ENCODE measurements around the gene ETV2.
"Not testable (repeated sequence)": the region's sequence is repeated elsewhere in the genome, so short reads cannot be mapped to it uniquely, and the experiment has no call there.

Gene ETV2, protein sequence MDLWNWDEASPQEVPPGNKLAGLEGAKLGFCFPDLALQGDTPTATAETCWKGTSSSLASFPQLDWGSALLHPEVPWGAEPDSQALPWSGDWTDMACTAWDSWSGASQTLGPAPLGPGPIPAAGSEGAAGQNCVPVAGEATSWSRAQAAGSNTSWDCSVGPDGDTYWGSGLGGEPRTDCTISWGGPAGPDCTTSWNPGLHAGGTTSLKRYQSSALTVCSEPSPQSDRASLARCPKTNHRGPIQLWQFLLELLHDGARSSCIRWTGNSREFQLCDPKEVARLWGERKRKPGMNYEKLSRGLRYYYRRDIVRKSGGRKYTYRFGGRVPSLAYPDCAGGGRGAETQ

DNA sequence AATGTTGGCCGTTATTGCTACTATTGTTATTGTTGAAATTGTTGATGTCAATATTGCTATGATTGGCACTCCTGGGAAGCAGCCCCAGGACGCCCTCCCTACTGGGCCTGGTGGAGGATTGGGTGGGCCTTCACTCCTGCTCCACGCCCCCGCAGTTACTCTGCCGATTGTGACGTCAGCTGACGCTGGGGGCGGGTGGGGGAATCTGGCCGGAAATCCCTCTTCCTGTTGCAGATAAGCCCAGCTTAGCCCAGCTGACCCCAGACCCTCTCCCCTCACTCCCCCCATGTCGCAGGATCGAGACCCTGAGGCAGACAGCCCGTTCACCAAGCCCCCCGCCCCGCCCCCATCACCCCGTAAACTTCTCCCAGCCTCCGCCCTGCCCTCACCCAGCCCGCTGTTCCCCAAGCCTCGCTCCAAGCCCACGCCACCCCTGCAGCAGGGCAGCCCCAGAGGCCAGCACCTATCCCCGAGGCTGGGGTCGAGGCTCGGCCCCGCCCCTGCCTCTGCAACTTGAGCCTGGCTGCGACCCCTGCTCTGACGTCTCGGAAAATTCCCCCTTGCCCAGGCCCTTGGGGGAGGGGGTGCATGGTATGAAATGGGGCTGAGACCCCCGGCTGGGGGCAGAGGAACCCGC lies at the start of gene ETV2:
Gene ETV2 (plus strand): TSS at position 231 of the 637 bp plus-strand sequence. CDS start 716 bp downstream, outside the sequence.
- DNase-seq = peak in 4 of 6 experiments; percentile 5 to 43 (median 14)

DNA sequence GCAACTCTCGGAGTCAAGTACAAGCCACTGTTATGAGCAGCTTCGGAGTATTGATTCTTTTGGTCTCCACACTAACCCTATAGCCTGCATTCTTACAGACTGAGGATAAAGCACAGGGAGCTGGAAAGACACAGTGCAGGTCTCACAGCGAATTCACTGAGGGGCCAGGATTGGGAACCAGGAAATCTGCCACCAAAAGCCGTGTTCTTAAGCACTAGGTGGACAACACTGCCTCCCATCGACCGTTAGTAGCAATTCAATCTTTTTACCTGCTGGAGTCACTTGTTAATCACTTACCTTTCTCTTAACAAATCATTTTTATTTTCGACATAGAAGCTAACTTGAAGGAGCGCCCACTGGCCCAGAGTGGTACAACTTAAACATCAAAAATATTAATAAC lies 49.3 kb upstream of the ETV2 start:
- DNase-seq = peak in 3 of 6 experiments; percentile 2 to 25 (median 10)

DNA sequence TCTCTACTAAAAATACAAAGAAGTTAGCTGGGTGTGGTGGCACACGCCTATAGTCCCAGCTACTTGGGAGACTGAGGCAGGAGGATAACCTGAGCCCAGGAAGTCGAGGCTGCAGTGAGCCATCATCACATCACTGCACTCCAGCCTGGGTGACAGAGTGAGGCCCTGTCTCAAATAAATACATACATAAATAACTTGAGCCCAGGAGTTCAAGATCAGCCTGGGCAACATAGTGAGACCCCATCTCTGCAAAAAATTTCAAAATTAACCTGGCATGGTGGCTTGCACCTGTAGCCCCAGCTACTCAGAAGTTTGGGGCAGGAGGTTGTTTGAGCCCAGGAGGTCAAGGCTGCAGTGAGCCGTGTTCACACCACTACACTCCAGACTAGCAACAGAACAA lies 46.5 kb upstream of the ETV2 start:
- not testable (repeated sequence) for DNase-seq

DNA sequence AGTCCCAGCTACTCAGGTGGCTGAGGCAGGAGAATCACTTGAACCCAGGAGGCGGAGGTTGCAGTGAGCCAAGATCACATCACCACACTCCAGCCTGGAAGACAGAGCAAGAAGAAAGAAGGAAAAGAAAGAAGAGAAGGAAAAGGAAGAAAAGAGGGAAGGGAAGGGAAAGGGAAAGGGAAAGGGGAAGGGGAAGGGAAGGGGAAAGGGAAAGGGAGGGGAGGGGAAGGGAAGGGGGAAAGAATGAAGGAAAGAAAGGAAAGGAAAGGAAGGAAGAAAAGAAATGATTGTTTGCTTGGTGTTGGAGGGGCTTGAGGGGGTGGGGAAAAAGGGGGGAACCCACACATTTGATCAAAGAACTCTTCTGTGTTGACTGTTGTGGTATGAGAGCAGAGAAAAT lies 45.6 kb upstream of the ETV2 start:
- no peak for DNase-seq

DNA sequence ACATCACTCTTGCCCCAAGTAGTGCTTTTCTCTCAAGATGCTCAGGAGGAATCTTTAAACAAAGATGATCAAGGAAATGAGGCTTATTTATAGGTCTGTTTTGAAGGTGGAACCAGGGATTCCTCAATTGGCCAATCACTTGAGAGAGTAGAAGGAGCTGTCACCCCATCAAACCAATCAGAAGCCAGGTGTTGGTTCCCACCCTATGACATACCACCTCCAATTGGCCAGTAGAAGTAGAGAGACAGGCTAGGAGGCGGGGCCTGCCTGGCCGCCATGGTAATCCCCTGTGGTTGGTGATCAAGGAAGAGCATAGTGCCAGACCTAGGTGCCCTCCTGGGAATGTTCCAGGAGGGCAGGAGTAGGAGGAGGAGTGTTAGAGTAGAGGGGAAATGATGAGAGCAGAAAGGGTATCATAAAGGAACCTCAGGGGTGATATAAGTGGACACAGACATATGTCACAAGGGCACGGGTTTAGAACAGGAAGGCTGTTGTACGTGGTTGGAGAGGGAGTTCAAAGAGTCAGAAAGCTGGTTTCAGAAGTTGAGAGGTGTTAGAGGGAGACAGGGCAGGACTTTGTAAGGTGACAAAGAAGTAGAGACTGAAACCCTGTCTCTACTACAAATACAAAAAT lies 45.1 kb upstream of the ETV2 start:
- DNase-seq = peak in 1 of 6 experiments; percentile 2

DNA sequence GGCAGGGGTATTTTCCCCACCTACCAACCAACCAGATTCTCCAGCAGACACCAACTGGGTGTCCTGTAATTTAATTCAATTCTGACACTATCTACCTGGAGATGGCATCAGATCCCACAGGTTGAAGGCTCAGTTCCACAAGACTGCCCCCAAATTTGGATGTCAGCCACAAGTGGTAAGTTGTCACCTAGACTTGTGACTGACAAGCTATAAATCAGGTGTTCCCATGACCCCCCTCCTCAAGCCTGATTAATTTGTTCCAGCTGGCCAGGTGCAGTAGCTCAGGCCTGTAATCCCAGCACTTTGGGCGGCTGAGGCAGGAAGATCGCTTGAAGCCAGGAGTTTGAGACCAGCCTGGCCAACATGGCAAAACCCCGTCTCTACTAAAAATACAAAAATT lies 39.6 kb upstream of the ETV2 start:
- DNase-seq = no peak

DNA sequence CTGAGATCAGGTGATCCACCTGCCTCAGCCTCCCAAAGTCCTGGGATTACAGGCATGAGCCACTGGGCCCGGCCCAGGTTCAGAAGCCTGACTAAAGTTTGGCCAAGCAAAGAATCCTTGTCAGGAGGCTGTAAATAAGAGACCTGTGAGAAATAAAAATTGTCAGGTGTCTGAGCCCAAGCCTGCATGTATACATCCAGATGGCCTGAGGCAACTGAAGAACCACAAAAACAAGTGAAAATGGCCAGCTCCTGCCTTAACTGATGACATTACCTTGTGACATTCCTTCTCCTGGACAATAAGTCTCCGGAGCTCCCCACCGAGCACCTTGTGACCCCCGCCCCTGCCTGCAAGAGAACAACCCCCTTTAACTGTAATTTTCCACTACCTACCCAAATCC lies 37.1 kb upstream of the ETV2 start:
- DNase-seq = not testable (repeated sequence)

DNA sequence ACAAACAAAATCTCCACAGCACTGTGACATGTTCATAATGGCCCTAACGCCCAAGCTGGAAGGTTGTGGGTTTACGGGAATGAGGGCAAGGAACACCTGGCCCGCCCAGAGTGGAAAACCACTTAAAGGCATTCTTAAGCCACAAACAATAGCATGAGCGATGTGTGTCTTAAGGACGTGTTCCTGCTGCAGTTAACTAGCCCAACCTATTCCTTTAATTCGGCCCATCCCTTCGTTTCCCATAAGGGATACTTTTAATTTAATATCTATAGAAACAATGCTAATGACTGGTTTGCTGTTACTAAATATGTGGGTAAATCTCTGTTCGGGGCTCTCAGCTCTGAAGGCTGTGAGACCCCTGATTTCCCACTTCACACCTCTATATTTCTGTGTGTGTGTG lies 34.4 kb upstream of the ETV2 start:
- not testable (repeated sequence) for DNase-seq

DNA sequence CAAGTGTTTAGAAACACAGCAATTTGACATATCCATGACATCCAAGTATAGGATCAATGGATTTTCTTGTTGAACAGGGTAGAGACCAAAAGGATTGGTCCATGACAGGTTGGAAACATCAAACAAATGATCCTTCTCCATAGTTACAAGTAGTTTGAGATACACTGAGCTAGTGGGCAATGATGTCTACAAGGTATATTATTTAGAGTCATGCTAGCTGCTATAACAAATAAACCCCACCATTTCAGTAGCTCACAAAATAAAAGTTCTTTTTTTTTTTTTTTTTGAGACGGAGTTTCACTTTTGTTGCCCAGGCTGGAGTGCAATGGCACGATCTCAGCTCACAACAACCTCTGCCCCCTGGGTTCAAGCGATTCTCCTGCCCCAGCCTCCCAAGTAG lies 33.9 kb upstream of the ETV2 start:
- DNase-seq = no peak

DNA sequence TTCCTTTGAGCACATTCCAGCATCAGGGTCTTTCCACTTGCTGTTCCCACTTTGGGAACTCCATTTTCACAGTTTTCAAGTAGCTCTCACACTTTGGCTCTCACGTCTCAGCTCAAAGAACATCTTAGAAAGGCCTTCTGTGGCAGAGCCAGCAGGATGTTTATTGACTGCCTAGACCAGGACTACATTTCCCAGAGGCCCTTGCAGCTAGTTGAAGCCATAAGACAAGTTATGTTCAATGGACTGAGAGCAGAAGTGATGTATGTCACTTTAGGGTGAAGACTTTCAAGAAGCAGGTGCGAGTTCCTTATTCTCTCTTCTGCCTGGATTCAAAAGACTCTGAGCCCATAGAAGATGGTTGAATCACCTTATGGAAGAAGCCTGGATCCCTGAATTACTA lies 33.3 kb upstream of the ETV2 start:
- peak in 2 of 6 experiments; percentile 2 to 32 for DNase-seq

DNA sequence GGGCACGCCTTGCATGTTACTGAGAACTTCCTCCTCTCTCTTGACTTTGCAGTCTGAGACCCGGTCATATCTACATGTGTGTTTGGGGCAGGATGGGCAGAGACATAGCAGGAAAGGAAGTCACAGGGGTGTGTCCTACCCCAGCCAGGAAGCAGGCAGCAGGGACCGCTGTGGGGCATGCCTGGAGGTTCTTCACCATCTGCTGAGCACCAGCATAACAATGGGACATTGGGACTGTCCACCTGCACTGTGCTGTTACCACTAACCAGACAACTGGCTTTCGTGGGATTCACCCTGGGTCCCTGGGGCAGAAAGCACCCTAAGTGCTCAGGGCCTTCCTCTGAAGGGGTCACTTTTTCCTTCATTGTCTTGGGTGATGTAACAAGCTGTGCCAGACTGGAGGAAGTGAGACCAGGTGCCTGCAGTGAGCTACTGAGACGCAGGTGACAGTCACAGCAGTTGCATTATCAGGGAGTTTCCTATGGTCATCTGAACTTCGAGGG lies 31.6 kb upstream of the ETV2 start:
- DNase-seq = peak in 4 of 6 experiments; percentile 3 to 45 (median 38)

DNA sequence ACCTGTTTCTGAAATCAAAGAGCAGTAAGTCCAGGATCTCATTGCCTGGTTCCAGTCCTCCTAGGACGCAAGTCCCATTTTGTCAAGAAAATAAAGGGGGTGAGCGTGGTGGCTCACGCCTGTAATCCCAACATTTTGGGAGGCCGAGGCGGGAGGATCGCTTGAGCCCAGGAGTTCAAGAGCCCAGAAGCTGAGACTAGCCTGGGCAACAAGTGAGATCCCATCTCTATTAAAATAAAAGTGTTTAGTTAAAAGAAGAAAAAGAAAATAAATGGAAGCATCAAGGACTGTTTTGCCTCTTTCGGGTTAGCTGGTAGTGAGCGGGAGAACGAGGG lies 29.4 kb upstream of the ETV2 start:
- no peak for DNase-seq

DNA sequence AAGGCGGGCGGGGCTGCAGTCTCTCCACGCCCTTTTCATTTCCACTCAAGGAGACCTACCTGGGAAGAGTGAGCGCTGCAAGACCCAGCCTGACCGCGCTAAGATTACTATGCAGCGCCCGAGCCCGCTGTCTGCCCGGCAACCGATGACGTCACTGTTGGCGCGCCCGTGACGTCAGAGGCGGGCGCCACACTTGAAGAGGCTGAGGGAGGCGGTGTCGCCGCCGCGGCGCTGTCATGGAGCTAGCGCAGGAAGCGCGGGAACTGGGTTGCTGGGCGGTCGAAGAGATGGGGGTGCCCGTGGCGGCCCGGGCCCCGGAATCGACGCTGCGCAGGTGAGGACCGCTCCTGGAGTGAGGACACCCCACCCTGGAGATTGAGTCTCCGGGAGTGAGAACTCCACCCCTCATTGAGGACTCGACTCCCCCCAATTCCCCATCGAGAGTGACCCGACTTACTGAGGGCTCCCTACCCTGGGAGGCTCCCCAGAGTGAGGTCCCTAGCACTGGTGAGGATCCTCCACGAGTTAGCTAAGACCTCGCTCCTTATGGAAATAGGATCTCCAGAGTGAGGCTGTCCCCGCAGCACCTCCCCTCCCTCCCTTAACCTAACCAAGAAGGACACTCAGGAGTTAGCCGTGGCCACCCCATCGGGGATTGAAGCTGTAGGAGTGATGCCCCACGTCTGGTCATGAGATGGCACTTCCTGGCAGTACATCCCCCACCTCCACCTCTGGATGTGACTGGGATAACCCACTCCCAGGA lies 28.8 kb upstream of the ETV2 start, which contains the start of gene HAUS5:
Gene HAUS5 (plus strand): TSS at position 177 of the 763 bp plus-strand sequence. CDS start 60 bp downstream, at position 237.
- DNase-seq = peak; percentile 88 to 95 (median 94)

DNA sequence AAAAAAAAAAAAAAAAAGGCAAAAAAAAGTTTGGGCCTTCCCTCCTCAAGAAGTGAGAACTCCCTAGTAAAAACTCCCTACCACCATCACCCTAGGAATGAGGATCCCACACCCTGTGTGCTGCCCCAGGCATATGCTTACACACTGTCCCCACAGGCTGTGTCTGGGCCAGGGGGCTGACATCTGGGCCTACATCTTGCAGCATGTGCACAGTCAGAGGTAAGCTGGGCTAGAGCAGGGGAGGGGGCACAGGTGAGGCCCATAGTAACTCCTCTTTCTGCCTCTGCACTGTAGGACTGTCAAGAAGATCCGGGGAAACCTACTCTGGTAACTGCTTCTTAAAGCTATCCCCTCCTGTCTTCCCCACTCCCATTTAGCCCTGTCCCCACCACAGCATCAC lies 28.0 kb upstream of the ETV2 start:
- no peak for DNase-seq

DNA sequence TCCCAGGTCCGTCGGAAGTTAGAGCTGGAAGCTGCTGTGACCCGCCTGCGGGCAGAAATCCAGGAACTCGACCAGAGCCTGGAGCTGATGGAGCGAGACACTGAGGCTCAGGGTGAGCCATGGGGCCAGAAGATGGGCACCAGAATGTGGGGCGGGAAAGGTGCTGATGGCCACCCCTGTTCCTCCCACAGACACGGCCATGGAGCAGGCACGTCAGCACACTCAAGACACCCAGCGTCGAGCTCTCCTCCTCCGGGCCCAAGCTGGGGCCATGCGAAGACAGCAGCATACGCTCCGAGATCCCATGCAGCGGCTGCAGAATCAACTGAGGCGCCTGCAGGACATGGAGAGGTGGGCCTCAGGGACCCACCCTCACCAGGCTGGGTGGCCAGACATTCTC lies 26.5 kb upstream of the ETV2 start:
- no peak for DNase-seq

DNA sequence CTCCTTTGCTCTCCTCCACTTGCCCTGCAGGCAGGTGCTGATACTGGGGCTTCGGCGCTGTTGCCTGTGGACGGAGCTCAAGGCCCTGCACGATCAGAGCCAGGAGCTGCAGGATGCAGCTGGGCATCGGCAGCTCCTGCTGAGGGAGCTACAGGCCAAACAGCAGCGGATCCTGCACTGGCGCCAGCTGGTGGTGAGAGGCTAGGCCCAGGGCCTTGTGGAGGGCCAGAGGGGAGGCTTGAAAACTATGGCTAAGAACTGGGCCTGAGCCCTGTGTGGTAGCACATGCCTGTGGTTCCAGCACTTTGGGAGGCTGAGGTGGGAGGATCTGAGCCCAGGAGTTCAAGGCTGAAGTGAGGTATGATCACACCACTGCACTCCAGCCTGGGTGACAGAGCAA lies 22.7 kb upstream of the ETV2 start:
- no peak for DNase-seq

DNA sequence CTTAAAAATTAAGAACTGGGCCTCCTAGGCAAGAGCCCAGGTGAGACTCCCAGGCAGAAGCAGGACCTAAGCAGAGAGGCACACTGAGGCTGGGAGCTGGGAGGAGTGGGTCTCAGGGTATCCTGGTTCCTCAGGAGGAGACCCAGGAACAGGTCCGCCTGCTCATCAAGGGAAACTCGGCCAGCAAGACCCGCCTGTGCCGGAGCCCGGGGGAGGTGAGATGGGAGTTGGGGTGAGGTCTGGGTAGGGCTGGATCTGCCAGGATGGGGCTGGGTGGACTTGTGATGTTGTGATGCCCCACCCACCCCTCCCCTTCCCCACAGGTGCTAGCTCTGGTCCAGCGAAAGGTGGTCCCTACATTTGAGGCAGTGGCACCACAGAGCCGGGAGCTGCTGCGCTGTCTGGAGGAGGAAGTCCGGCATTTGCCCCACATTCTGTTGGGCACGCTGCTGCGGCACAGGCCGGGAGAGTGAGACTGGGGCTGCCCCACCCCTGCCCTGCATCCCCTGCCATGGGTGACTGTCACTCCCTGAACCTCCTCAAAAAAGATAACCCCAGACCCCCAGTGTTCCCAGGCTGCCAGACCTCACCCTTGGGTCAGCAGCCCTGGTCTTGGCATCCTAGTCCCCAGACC lies 22.1 kb upstream of the ETV2 start:
- DNase-seq = no peak

DNA sequence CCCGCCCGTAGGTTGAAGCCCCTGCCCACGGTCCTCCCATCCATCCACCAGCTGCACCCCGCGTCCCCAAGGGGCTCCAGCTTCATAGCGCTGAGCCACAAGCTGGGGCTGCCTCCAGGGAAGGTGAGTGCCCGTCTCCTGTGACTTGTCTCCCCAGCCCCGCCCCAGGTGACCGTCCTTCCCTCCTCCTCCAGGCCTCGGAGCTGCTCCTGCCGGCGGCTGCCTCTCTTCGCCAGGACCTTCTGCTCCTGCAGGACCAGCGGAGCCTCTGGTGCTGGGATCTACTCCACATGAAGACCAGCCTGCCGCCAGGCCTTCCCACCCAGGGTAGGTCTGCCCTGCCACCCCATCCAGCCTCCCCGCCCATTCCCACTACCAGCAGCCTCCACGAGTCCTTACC lies 21.5 kb upstream of the ETV2 start:
- DNase-seq = no peak

DNA sequence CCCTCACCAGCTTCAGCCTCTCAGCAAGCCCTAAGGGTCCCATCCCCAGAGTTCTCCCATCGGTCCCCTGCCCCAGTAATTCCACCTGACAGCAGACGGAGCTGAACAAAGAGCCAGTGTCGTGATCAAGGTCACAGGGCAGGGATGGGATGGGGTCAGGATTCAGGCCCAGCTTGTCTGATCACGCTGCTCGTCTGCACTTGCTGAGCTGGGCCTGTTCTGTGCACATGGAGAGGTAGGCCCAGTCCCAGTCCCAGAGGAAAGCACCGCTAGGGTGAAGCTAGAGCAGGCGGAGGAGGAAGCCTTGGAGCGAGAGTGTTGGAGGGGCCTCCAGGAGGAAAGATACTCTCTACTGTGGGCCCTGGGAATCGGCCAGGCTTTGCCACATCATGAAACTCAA lies 19.8 kb upstream of the ETV2 start:
- DNase-seq = no peak

DNA sequence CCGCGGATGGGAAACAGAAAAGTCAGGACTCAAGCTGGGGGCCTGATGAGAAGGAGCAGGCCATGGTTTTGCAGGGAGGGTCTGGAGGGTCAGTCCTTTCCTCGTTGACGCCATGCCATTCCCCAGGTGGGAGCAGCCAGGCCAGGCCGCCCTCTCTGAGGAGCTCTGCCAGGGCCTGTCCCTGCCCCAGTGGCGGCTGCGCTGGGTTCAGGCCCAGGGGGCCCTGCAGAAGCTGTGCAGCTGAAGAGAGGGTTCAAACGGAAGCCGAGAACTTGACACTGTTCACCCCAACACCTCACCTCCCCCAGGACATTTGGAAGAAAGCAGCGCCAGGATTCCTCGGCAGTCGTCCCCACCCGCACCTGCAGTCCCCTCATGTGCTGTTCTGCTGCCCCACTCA lies 18.8 kb upstream of the ETV2 start:
- DNase-seq = no peak

DNA sequence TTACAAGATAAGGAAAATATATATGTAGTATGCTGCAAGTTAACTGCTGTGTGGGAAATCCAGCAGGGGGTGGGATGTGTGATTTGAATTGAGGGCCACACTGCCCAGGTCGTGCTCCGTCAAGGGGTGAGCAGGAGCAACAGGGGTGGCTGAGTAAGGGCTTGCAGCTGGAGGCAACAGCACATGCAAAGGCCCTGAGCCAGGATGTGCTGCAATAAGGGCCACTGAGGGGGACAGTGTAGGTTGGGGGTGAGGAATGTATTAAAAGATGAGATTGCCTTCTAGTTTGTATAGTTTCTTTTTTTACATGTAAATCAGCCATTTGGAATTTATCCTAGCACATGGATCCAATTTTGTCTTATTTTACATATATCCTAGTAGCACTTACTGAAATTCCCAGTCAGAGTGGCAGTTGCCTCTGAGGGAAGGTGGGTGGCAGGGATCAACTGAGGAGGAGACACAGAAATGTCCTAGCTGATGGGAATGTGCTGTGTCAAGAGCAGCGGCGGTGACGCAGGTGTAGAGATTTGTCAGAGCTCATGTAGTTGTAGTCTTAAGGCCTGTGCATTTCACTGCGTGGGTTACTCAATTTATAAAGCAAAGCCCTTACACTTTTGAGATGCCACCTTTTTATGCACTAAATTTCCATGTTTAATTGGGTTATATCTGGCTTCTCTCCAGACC lies 18.1 kb upstream of the ETV2 start:
- no peak for DNase-seq

DNA sequence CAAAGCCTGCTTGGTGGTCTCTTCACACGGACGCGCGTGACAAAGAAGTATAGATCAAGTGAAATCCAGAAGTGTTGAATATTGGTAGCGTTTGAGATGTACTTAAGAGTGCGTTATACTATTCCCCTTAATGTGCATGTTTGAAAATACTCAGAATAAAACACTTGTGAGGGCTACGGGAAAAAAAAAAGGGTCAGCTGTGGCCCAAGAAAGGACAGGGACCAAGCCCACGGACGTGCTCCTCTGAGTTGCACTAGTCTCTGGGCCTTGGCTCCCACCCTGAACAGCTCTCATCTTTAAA lies 13.3 kb upstream of the ETV2 start:
- DNase-seq = no peak

Data from stimulated activated naive CD4-positive, alpha-beta T cell (primary cell).